NCI-H2029 (cell line): ENCODE results near the gene LRRIQ1.

Experiments
- DNase-seq: peaks from one replicate; lab custom pipeline; 2025; lab: John Stamatoyannopoulos, UW

The LRRIQ1 gene

DNA sequence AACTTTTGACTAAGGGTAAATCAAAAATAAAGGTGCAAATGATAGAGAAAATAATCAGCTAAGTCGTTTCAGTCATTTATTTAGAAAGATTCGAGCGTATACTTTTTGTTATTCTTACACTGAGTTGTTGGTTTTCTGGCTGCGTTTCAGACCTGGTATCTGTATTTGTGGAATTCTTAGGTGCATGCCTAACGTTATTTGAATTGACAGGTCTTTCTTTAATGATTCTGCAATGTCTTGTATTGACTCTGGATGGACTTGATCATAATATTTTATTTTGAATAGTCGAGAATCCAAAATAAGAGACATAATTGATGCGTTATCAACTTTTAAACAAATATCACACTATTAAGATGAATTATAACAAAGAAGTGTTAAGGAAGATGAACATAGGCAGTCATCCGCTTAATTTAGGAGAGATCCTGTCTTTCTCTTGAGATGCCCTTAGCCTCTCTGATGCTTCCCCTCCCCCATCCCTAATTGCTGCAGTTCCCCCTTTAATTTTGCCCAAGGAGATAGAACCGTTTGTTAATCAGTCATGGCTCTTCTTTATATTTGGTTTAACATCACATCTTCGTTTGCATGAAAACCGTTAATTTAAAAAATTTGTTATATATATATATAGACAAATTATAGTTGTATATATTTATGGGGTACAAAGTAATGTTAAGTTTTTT is 245.6 kb downstream of the LRRIQ1 start:
- DNase-seq, result no peak

DNA sequence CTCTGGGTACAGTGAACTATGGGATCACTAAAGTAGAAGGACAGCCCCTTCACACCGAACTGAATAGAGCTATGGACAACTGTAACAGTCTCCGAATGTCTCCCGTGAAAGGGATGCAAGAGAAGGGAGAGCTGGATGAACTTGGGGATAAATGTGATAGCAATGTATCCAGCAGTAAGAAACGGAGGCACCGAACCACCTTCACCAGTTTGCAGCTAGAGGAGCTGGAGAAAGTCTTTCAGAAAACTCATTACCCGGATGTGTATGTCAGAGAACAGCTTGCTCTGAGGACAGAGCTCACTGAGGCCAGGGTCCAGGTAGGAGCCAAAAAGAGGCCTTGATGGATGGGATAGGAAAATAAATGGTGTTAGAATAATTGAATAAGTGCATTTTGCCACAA is 247.4 kb downstream of the LRRIQ1 start:
- no peak for DNase-seq
